Activated T-cell treated with anti-CD3 and anti-CD28 coated beads, Interleukin-2, amount 50 U/mL, for 24 hours (primary cell): Measurements from ENCODE around the gene C10orf90.

ENCODE experiments used
- DNase-seq: peaks from one replicate; pipeline ENCODE4 v3.0.0-alpha.2; 2020
- H3K27ac Mint-ChIP-seq: 2 replicates; pipeline ENCODE4 v1.8.0; 2020; ENCODE audit warnings: mild to moderate bottlenecking, mixed read lengths
- H3K27me3 Mint-ChIP-seq: 2 replicates; pipeline ENCODE4 v1.8.0; 2020; ENCODE audit warnings: mixed read lengths
- H3K36me3 Mint-ChIP-seq: 2 replicates; pipeline ENCODE4 v1.8.0; 2020; ENCODE audit warnings: low read depth, mixed read lengths
- H3K4me1 Mint-ChIP-seq: 2 replicates; pipeline ENCODE4 v1.8.0; 2020; ENCODE audit warnings: low read depth, mixed read lengths
- H3K4me3 Mint-ChIP-seq: 2 replicates; pipeline ENCODE4 v1.8.0; 2020; ENCODE audit warnings: mild to moderate bottlenecking, moderate library complexity, mixed read lengths
- H3K9me3 Mint-ChIP-seq: 2 replicates; pipeline ENCODE4 v1.8.0; 2020; ENCODE audit warnings: mixed read lengths

C10orf90 gene

DNA sequence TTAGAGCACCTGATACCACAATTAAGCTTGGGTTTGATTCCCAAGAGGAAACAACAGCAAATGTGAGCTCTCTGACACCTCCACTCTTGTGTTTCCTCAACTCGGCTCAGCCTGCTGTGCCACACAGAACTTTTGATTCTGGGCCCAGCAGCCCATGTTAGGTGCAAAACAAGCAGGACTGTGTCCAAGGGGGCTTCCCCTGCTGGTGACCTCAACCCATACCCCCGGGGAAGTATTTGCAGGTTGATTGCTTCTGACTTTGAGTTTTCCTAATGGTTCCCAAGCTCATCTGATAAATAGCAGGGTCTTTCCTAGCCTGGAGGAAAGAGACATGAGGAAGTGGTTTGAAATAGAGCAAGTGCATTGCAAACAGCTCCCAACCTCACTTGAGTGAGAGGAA lies 238.7 kb downstream of the C10orf90 start:
- no peak overlapping the region for H3K4me3 Mint-ChIP-seq
- H3K9me3 Mint-ChIP-seq: peaks cover 4% of the 10 kb centered on the region
- H3K27ac Mint-ChIP-seq: no peak overlapping the region
- H3K27me3 Mint-ChIP-seq: no peaks in the 10 kb centered on the region
- no peak for DNase-seq
- no peaks in the 10 kb centered on the region for H3K36me3 Mint-ChIP-seq
- no peaks in the 10 kb centered on the region for H3K4me1 Mint-ChIP-seq

DNA sequence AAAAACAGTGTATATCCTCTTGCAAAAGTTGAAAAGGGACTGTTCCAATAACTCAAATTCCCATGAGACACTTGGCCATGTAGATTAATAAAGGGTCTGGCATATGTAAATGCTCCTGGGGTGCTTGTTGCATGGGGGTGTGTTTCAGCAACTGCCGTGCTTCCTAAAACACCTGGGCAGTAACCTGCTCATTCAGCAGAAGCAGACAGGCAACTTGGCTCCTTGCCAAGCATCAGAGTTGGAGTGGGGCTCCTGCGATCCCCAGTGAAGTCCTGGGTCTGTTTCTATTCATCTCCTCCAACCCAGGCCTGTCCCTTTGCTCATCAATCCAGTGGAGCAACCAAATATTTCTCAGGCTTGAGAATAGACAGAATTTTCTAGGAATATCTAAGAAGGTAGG lies 240.0 kb downstream of the C10orf90 start:
- H3K36me3 Mint-ChIP-seq: no peaks in the 10 kb centered on the region
- no peak overlapping the region for H3K27ac Mint-ChIP-seq
- no peaks in the 10 kb centered on the region for H3K27me3 Mint-ChIP-seq
- no peak overlapping the region for H3K4me3 Mint-ChIP-seq
- no peak for DNase-seq
- peaks cover 1% of the 10 kb centered on the region for H3K4me1 Mint-ChIP-seq
- peaks cover 4% of the 10 kb centered on the region for H3K9me3 Mint-ChIP-seq

DNA sequence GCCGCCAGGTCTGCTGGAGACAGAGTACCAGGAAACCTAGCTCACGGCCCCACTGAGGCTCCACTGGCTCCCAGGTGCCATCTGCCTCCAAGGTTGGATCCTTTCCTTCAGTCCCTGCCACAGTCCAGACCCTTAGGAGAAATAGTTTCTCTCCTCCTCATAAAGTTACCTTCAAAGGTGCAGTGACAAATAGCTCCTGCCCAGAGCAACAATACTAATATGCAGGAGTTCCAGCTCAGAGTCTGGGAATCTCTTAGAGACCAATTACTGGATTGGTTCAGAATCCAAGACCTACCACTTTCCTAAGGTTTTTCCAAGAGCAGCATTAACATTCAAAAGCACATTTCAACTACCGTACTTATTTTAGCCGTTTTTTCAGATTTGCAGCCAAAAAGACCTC lies 241.2 kb downstream of the C10orf90 start:
- Mint-ChIP-seq H3K36me3 (no peaks in the 10 kb centered on the region), H3K4me3 (no peak overlapping the region), H3K27ac (no peak overlapping the region), H3K4me1 (peaks cover 1% of the 10 kb centered on the region), H3K9me3 (peaks cover 6% of the 10 kb centered on the region), H3K27me3 (no peaks in the 10 kb centered on the region)
- no peak for DNase-seq

DNA sequence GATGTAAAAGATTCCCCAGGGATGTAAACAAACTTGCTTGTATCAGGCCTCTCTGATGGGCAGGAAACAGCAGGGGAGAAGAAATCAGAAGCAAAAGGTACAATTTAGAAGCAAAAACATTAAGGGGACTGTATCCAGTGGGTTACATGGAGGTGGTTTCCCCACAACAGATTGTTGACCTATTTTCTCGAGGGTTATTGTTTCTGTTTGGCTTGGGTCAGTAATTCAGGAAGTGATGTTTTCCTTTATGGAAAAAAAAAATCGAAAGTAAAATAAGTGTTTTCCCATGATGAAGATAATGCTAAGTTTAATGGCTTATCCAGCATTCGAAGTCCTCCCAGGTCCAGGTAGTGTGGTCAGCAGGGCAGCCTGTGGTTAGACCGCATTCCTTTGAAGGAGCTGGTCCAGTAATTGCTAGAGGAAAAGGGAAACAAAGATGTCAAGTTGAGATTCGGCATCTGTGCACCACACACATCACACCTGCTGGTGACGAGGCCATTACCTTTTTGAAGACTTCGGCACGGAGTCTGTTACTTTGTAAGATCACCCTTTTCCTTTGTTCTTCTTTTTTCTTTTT lies 244.9 kb downstream of the C10orf90 start:
- Mint-ChIP-seq H3K4me1 (peaks cover 1% of the 10 kb centered on the region), H3K9me3 (peaks cover 13% of the 10 kb centered on the region), H3K36me3 (no peaks in the 10 kb centered on the region), H3K27ac (no peak overlapping the region), H3K27me3 (no peaks in the 10 kb centered on the region), H3K4me3 (no peak overlapping the region)
- DNase-seq: no peak

DNA sequence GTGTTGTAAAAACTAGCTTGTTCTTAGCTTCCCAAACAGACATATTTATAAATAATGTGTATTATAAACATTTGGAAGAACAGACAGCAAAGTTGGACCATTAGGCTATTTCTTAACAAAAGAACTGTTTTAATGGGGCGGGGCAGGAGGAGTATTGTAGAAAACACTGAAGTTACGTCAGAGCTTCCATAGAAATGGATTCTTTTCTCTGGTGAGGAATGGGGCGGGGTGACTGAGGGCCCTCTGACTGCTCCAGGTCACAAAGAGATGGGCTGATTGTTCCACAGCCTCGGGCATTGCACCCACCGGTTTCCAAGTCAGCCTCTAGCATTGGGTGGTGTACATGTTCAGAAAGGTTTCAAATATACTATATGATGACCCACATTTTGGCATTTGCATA lies 245.5 kb downstream of the C10orf90 start:
- H3K9me3 Mint-ChIP-seq: peaks cover 13% of the 10 kb centered on the region
- H3K27me3 Mint-ChIP-seq: no peaks in the 10 kb centered on the region
- H3K4me1 Mint-ChIP-seq: peaks cover 1% of the 10 kb centered on the region
- H3K27ac Mint-ChIP-seq: no peak overlapping the region
- DNase-seq: no peak
- no peak overlapping the region for H3K4me3 Mint-ChIP-seq
- H3K36me3 Mint-ChIP-seq: no peaks in the 10 kb centered on the region

DNA sequence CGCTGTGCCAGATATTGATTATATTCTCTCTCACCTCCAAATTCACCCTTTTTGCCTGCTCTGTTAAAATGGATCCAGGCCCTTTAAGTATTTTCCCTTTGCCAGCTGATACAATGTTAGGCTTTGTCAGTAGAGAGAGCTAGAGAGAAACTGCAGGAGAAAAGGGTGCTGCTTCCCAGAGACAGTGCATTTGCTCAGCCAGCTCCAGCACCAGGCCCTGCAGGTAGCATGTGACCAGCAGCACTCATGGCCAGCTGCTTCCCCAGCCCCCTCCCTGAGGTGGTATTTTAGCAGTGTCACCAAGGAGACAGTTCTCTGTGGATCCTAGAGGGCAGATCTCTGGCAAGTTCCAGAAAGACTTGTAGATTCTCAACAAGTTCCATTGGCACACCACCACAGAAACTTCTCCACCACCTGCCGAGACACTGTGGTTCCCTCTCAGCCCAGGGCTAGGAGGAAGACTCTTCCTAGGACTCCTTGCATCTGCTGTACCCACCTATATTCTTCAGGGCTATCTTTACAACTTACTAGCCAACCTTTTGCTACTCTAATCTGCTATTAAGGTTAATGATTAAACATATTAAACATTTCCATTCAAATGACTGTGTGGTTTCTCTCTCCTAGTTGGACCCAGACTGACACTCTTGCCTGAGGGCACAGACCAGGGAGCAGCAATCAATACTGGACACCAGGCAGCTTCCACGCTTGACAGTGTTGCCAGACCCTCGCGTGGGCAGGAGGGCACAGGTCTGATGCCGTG lies 246.6 kb downstream of the C10orf90 start:
- no peak overlapping the region for H3K27ac Mint-ChIP-seq
- no peaks in the 10 kb centered on the region for H3K36me3 Mint-ChIP-seq
- no peak overlapping the region for H3K4me3 Mint-ChIP-seq

DNA sequence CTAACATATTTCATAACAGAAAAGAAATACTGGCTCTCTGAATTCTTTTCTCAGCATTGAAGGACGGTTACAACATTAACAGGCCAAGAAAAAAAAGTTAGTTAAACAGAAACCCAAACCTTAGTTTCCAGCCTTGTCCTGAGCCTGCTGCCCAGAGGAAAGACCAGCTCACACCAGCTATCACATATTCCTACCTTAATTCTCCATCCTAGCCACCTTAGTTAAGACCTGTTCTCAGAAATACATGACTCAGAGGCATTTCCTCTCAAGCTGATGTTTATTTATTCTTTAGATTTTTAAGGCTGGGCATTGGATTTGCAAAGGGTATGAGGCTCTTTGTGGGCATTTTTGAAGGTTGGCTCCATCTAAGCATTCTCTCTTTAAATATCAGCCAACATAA lies 247.9 kb downstream of the C10orf90 start:
- Mint-ChIP-seq H3K27ac (no peak overlapping the region), H3K36me3 (no peaks in the 10 kb centered on the region), H3K27me3 (no peaks in the 10 kb centered on the region), H3K9me3 (peaks cover 13% of the 10 kb centered on the region), H3K4me3 (no peak overlapping the region), H3K4me1 (peaks cover 1% of the 10 kb centered on the region)
- DNase-seq: no peak

More for the DNA sequence above, 246.6 kb downstream of the C10orf90 start:
- Mint-ChIP-seq H3K27me3 (no peaks in the 10 kb centered on the region), H3K4me1 (peaks cover 1% of the 10 kb centered on the region), H3K9me3 (peaks cover 13% of the 10 kb centered on the region)
- no peak for DNase-seq

DNA sequence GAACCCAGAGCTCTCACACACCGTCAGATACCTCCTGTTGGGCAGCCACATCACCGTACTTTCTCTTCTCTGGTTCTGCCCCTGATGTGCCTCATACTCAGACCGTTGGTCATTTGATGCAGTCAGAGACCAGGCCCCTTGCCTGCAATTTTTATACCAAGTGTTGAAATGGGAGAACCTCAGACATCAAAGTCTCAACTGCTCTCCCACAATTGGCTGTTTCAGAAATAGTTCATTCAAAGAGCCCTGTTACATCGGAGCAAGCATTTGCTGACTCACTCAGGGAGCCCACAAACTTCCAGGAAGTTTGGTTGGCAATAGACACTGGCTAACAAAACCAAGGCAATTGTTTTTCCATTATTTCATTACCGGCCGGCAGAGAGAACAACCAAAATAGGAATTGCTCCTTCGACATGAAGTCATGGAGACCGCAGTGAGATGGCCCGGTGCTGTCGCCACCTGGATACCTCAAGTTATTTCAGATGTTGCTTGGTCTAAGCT lies 248.7 kb downstream of the C10orf90 start:
- Mint-ChIP-seq H3K27me3 (no peaks in the 10 kb centered on the region), H3K4me1 (peaks cover 1% of the 10 kb centered on the region), H3K36me3 (no peaks in the 10 kb centered on the region), H3K9me3 (peaks cover 13% of the 10 kb centered on the region), H3K27ac (no peak overlapping the region), H3K4me3 (no peak overlapping the region)
- no peak for DNase-seq

DNA sequence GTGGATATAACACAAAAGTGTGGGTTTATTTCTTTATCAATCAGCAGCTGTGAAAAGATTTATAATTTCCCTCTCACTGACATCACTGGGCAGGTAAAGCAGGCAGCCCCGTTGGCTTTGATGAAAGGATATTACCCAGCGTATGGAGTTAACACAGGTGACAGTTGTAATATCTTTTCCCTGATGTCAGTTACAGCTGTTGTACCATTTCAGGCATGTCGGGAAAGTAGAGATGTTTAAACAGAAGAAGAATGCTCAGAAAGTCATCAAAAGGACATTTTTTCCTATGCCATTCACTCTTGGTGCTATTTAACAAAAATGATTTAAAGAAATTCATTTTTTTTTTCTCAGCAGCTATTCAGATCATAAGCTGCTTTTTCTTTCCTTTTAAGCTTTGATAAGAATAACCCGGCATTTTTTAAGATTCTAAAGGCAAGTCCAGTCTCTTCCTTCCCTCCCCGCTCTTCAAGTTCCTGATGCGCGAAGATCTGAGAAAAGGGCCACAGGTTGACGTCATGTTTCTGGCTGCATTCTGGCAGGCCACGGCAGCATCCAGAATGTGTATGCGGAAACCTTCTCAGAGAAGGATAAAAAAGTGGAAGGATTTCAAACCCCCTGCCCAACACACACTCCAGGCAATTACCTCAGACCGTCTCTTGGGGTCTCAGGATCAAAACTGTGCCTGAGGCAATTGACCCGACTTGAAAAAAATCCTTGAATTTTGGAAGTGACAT lies 249.8 kb downstream of the C10orf90 start:
- Mint-ChIP-seq H3K27ac (no peak overlapping the region), H3K27me3 (no peaks in the 10 kb centered on the region), H3K4me1 (no peaks in the 10 kb centered on the region), H3K9me3 (peaks cover 19% of the 10 kb centered on the region), H3K4me3 (no peak overlapping the region), H3K36me3 (no peaks in the 10 kb centered on the region)
- DNase-seq: no peak

DNA sequence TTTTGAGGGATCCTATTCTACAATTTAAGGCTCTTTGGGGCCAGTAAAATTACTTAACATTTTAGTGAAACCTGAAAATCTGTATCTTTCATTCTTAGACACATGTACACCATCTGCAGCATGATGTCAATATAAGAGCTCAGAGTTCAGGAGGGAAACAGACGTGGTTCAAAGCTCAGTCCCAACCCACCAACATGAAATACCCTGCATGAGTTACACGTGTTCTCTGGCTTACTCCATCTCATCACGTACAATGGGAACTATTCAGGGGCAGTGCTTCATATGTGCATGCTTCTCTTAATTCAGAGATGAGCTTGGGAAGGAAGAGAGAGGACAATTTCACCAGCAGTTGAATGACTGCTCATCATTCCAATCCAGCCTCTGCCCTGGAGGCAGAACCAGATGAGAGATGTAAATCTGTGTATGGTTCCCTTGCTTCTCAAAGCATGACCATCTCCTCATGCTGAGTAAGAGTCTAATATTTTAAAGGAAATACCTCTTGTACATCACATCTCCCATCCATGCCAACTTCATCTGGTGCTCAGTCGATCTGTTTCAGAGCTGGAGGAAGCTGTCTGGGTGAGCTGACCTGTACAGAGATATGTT lies 253.2 kb downstream of the C10orf90 start:
- peaks cover 9% of the 10 kb centered on the region for H3K9me3 Mint-ChIP-seq
- H3K27me3 Mint-ChIP-seq: no peaks in the 10 kb centered on the region
- no peaks in the 10 kb centered on the region for H3K4me1 Mint-ChIP-seq
- no peak overlapping the region for H3K4me3 Mint-ChIP-seq
- H3K36me3 Mint-ChIP-seq: no peaks in the 10 kb centered on the region
- no peak overlapping the region for H3K27ac Mint-ChIP-seq
- no peak for DNase-seq

DNA sequence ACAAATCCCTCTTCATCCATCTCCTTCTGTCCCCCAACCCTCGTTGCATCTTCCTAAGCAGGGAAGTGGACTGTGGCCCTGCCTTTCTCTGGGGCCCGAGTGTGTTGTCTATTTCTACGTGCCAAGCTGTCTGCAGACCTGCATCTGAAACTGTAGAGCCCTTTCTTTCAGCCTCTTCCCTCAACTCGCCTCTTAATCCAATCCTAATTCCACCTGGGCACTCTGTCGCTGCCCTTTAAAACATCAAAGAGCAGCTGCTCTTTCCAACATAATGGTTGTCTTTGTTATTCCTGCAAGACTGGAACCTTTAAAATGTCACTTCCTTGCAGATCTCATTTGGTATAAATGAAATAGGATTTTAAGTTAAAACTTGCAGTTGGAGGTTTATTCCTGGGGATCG lies 260.7 kb downstream of the C10orf90 start:
- no peaks in the 10 kb centered on the region for H3K27me3 Mint-ChIP-seq
- DNase-seq: no peak
- H3K36me3 Mint-ChIP-seq: no peaks in the 10 kb centered on the region
- H3K27ac Mint-ChIP-seq: no peak overlapping the region
- no peaks in the 10 kb centered on the region for H3K9me3 Mint-ChIP-seq
- no peak overlapping the region for H3K4me3 Mint-ChIP-seq
- no peaks in the 10 kb centered on the region for H3K4me1 Mint-ChIP-seq

DNA sequence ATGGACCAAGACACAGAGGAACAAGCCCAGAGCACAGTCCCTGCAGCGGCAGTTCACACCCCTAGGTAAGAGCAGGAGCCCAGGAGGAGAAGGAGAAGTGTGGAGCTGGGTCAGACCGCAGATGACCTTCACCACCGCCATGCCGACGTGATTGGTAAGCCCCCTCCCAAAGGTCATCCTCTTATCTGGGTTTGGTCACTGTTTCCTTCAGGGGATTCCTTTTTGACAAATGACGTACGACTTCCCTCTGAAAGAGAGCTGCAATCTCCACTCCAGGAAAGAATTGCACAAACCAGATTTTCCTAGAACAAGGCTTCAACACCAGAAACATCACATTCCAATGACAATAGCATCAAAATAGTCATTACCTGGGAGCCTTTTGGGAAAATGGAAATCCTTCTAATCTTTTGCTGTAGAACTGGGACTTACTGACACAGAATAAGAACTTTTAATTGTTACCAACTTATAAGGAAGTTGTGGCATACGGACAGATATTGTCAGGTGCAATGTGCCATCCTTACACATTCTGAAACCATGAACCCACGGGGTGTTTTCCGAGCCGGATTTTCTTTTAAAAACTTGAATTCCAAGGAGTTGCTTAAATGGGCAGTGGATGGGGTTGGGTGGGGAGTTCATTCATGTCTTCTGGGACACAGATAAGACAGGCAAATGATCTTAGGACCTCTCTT lies 261.4 kb downstream of the C10orf90 start:
- no peaks in the 10 kb centered on the region for H3K4me1 Mint-ChIP-seq
- no peak overlapping the region for H3K4me3 Mint-ChIP-seq
- H3K27ac Mint-ChIP-seq: no peak overlapping the region
- H3K36me3 Mint-ChIP-seq: no peaks in the 10 kb centered on the region
- no peak for DNase-seq
- H3K9me3 Mint-ChIP-seq: no peaks in the 10 kb centered on the region
- H3K27me3 Mint-ChIP-seq: no peaks in the 10 kb centered on the region

DNA sequence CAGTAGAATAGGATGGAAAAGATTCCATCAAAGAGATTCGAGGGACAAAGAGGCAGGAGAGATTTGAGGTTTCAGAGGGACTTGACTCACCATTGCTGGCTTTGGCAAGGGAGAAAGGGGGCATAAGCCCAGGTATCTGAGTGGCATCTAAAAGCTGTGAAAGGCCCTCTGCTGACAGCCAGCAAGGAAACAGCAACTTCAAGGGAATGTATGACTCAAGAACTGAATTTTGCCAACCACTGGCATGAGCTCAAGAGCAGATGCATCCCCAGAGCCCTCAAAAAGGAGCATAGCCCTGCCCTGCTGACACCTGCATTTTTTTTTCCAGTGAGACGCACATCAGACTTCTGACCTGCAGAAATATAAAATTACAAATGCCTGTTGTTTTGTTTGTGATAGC lies 262.7 kb downstream of the C10orf90 start:
- no peaks in the 10 kb centered on the region for H3K4me1 Mint-ChIP-seq
- no peak overlapping the region for H3K4me3 Mint-ChIP-seq
- H3K36me3 Mint-ChIP-seq: no peaks in the 10 kb centered on the region
- no peaks in the 10 kb centered on the region for H3K9me3 Mint-ChIP-seq
- H3K27ac Mint-ChIP-seq: no peak overlapping the region
- no peak for DNase-seq
- H3K27me3 Mint-ChIP-seq: no peaks in the 10 kb centered on the region

DNA sequence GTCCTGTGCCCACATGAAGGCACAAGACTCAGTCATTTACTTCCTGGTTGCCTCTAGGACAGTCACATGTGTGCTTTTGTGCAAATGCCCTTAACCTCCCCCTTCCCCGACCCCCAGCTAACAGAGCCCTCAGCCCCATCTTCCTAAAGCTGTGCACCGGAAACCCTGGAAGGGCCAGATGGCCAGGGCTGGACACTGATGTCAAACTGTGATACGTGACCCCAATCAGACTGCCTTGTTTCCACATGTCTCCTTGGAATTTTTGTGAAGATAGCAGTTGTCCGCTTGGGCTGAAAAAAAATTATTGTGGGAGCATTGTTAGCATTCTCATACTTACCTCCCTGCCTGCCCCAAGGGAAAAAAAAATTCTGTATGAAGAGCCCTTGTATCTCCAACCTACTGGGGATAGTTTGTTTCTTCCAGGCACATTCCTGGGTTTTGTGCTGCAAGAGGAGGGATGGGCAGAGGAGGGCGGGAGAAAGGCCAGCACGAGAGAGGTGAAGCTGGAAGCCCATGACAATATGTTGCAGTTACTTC lies 265.2 kb downstream of the C10orf90 start:
- H3K36me3 Mint-ChIP-seq: no peaks in the 10 kb centered on the region
- H3K4me1 Mint-ChIP-seq: no peaks in the 10 kb centered on the region
- H3K27me3 Mint-ChIP-seq: no peaks in the 10 kb centered on the region
- no peak overlapping the region for H3K27ac Mint-ChIP-seq
- H3K9me3 Mint-ChIP-seq: no peaks in the 10 kb centered on the region
- no peak overlapping the region for H3K4me3 Mint-ChIP-seq
- no peak for DNase-seq
